HepG2 (cell line): Measurements from ENCODE around the gene FBXL2. TPM values are rescaled to one million over a fixed set of nuclear protein-coding genes. Genes with fewer than 3 reads are reported as not detected.

ENCODE experiments used
- AHR ChIP-seq: IDR thresholded peaks from 2 replicates; pipeline ENCODE4 v1.6.1; 2018; ENCODE audit warnings: missing genetic modification reagents, missing compliant biosample characterization
- CBFB ChIP-seq: sonication (generic); formaldehyde crosslinking; IDR thresholded peaks from 2 replicates; pipeline ENCODE4 v1.4.0; 2020; ENCODE audit warnings: missing genetic modification reagents
- RBM22 ChIP-seq: fragments of 200-400 bp; formaldehyde crosslinking; optimal IDR thresholded peaks from 2 replicates; pipeline ENCODE3; 2017; ENCODE audit warnings: mild to moderate bottlenecking, low read length, moderate library complexity
- TP53 ChIP-seq: sonication (generic); formaldehyde crosslinking; conservative IDR thresholded peaks from 2 replicates; pipeline ENCODE4 v1.4.0; 2020; ENCODE audit warnings: missing genetic modification reagents
- U2AF1 ChIP-seq: fragments of 200-400 bp; formaldehyde crosslinking; optimal IDR thresholded peaks from 2 replicates; pipeline ENCODE3; 2017; ENCODE audit warnings: mild to moderate bottlenecking, low read depth, low read length
- YEATS2 ChIP-seq: sonication (generic); formaldehyde crosslinking; IDR thresholded peaks from 2 replicates; pipeline ENCODE4 v1.4.0; 2020; ENCODE audit warnings: missing genetic modification reagents, borderline replicate concordance
- ZNF546 ChIP-seq: sonication (generic); formaldehyde crosslinking; conservative IDR thresholded peaks from 2 replicates; pipeline ENCODE4 v1.8.1; 2023; ENCODE audit warnings: mild to moderate bottlenecking, missing genetic modification reagents
- ZNF629 ChIP-seq: sonication (generic); formaldehyde crosslinking; conservative IDR thresholded peaks from 2 replicates; pipeline ENCODE4 v1.5.0; 2020; ENCODE audit warnings: missing genetic modification reagents
- ZNF678 ChIP-seq: sonication (generic); formaldehyde crosslinking; IDR thresholded peaks from 2 replicates; pipeline ENCODE4 v1.4.0; 2020; ENCODE audit warnings: mild to moderate bottlenecking, missing genetic modification reagents
- ZNF878 ChIP-seq: sonication (generic); formaldehyde crosslinking; IDR thresholded peaks from 2 replicates; pipeline ENCODE4 v1.8.1; 2023; ENCODE audit warnings: mild to moderate bottlenecking, missing genetic modification reagents, moderate library complexity
- polyA plus RNA-seq, 8 experiments: library from polyadenylated mRNA; depleted of rRNA in 3 of 8; stranded (reverse) in 7 of 8; unstranded in 1 of 8; fragments of >200 nt; fragmentation: Illumina TruSeq in 4 of 8; extraction: Trizol in 4 of 8; gene quantifications; 2 replicates each; pipeline versions ENCODE4 v1.2.1 to v1.2.3, GENCODE V29; 2011 to 2016; ENCODE audit warnings: low read depth in 4 of 8, missing spikeins in 1 of 8, mixed read lengths in 1 of 8; ENCODE audit not compliant: insufficient read depth in 1 of 8
- total RNA-seq, 5 experiments: library from RNA; depleted of rRNA; stranded (reverse); fragments of >200 nt; fragmentation: Illumina TruSeq; extraction: Trizol; gene quantifications; 2 replicates each; pipeline ENCODE4 v1.2.3, GENCODE V29; 2016; ENCODE audit warnings: low read depth in 1 of 5
- TF ChIP-seq, protein P1 (sequence below): sonication (generic); formaldehyde crosslinking; IDR thresholded peaks from 2 replicates; pipeline ENCODE4 v1.4.0; 2020; ENCODE audit warnings: missing genetic modification reagents
- TF ChIP-seq, protein P2 (sequence below): sonication (generic); formaldehyde crosslinking; IDR thresholded peaks from 2 replicates; pipeline ENCODE4 v1.5.0; 2020; ENCODE audit warnings: missing genetic modification reagents, mild to moderate bottlenecking, borderline replicate concordance
- TF ChIP-seq, protein P3 (sequence below): sonication (generic); formaldehyde crosslinking; IDR thresholded peaks from 2 replicates; pipeline ENCODE4 v1.4.0; 2020; ENCODE audit warnings: mild to moderate bottlenecking, missing genetic modification reagents
- TF ChIP-seq, protein P4 (sequence below): sonication (generic); formaldehyde crosslinking; IDR thresholded peaks from 2 replicates; pipeline ENCODE4 v1.4.0; 2020; ENCODE audit warnings: missing genetic modification reagents

Gene FBXL2
- total and polyA plus RNA-seq, 2 of the 13 experiments (the other 11 are each of a cell fraction or from before 2014, with no cell fraction given): 1.8 to 5.0 TPM

DNA sequence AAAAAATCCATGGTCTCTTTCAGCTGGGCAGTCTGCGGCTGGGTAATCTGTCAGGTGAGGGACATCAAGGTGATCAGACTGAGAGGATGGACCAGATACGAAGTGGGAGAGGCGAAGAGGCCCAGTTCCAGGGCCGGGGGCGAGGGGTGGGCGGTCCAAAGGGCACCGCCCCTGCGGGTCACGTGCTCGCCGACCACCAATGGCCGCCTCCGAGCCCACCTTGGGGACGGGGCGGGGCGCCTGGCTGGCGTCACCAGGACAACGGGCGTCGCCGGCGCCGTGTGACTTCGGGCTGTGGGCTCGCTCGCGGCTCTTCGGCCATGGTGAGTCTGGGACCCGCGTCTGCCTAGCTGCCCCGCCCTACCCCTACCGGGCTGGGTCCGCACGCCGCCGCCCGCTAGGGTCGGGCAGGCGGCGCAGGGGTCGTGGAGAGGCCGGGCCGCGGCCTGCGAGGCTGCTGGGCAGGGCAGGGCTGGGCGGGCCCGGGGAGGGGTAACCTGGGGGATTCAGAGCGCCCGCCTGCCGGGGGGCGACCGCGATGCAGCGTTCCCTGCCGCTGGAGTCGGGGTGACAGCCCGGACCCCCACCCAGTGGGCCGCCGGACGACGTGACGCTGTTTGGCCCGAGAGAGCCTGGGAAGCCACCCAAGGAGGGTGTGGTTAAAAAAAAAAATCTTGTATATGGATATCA is at the start of gene FBXL2 (continued):
- TF ChIP-seq, protein P1, sequence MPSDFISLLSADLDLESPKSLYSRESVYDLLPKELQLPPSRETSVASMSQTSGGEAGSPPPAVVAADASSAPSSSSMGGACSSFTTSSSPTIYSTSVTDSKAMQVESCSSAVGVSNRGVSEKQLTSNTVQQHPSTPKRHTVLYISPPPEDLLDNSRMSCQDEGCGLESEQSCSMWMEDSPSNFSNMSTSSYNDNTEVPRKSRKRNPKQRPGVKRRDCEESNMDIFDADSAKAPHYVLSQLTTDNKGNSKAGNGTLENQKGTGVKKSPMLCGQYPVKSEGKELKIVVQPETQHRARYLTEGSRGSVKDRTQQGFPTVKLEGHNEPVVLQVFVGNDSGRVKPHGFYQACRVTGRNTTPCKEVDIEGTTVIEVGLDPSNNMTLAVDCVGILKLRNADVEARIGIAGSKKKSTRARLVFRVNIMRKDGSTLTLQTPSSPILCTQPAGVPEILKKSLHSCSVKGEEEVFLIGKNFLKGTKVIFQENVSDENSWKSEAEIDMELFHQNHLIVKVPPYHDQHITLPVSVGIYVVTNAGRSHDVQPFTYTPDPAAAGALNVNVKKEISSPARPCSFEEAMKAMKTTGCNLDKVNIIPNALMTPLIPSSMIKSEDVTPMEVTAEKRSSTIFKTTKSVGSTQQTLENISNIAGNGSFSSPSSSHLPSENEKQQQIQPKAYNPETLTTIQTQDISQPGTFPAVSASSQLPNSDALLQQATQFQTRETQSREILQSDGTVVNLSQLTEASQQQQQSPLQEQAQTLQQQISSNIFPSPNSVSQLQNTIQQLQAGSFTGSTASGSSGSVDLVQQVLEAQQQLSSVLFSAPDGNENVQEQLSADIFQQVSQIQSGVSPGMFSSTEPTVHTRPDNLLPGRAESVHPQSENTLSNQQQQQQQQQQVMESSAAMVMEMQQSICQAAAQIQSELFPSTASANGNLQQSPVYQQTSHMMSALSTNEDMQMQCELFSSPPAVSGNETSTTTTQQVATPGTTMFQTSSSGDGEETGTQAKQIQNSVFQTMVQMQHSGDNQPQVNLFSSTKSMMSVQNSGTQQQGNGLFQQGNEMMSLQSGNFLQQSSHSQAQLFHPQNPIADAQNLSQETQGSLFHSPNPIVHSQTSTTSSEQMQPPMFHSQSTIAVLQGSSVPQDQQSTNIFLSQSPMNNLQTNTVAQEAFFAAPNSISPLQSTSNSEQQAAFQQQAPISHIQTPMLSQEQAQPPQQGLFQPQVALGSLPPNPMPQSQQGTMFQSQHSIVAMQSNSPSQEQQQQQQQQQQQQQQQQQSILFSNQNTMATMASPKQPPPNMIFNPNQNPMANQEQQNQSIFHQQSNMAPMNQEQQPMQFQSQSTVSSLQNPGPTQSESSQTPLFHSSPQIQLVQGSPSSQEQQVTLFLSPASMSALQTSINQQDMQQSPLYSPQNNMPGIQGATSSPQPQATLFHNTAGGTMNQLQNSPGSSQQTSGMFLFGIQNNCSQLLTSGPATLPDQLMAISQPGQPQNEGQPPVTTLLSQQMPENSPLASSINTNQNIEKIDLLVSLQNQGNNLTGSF: 0 out of 2 replicates have a peak, but pooled peaks have one; percentile 47
- TF ChIP-seq AHR (CRISPR knock-in tag) (0 out of 2 replicates have a peak, but pooled peaks have one; percentile 51), ZNF546 (CRISPR knock-in tag) (0 out of 2 replicates have a peak, but pooled peaks have one; percentile 41), CBFB (CRISPR knock-in tag) (no peak), YEATS2 (CRISPR knock-in tag) (no peak), ZNF878 (CRISPR knock-in tag) (no peak), ZNF678 (CRISPR knock-in tag) (no peak), TP53 (no peak), ZNF629 (CRISPR knock-in tag) (no peak), U2AF1 (no peak), RBM22 (no peak)
- TF ChIP-seq, protein P2, sequence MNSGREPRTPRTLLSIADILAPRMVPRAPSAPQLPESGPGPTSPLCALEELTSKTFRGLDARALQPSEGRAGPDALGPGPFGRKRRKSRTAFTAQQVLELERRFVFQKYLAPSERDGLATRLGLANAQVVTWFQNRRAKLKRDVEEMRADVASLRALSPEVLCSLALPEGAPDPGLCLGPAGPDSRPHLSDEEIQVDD (CRISPR knock-in tag): no peak
- TF ChIP-seq, protein P3, sequence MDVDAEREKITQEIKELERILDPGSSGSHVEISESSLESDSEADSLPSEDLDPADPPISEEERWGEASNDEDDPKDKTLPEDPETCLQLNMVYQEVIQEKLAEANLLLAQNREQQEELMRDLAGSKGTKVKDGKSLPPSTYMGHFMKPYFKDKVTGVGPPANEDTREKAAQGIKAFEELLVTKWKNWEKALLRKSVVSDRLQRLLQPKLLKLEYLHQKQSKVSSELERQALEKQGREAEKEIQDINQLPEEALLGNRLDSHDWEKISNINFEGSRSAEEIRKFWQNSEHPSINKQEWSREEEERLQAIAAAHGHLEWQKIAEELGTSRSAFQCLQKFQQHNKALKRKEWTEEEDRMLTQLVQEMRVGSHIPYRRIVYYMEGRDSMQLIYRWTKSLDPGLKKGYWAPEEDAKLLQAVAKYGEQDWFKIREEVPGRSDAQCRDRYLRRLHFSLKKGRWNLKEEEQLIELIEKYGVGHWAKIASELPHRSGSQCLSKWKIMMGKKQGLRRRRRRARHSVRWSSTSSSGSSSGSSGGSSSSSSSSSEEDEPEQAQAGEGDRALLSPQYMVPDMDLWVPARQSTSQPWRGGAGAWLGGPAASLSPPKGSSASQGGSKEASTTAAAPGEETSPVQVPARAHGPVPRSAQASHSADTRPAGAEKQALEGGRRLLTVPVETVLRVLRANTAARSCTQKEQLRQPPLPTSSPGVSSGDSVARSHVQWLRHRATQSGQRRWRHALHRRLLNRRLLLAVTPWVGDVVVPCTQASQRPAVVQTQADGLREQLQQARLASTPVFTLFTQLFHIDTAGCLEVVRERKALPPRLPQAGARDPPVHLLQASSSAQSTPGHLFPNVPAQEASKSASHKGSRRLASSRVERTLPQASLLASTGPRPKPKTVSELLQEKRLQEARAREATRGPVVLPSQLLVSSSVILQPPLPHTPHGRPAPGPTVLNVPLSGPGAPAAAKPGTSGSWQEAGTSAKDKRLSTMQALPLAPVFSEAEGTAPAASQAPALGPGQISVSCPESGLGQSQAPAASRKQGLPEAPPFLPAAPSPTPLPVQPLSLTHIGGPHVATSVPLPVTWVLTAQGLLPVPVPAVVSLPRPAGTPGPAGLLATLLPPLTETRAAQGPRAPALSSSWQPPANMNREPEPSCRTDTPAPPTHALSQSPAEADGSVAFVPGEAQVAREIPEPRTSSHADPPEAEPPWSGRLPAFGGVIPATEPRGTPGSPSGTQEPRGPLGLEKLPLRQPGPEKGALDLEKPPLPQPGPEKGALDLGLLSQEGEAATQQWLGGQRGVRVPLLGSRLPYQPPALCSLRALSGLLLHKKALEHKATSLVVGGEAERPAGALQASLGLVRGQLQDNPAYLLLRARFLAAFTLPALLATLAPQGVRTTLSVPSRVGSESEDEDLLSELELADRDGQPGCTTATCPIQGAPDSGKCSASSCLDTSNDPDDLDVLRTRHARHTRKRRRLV: no peak
- TF ChIP-seq, protein P4, sequence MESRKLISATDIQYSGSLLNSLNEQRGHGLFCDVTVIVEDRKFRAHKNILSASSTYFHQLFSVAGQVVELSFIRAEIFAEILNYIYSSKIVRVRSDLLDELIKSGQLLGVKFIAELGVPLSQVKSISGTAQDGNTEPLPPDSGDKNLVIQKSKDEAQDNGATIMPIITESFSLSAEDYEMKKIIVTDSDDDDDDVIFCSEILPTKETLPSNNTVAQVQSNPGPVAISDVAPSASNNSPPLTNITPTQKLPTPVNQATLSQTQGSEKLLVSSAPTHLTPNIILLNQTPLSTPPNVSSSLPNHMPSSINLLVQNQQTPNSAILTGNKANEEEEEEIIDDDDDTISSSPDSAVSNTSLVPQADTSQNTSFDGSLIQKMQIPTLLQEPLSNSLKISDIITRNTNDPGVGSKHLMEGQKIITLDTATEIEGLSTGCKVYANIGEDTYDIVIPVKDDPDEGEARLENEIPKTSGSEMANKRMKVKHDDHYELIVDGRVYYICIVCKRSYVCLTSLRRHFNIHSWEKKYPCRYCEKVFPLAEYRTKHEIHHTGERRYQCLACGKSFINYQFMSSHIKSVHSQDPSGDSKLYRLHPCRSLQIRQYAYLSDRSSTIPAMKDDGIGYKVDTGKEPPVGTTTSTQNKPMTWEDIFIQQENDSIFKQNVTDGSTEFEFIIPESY (CRISPR knock-in tag): no peak
